OCI-LY3 (cell line): ENCODE data around the gene FLYWCH1.

Source experiments
- CTCF ChIP-seq: fragments of 200-600, 300-600 bp; sonication (generic); IDR thresholded peaks from 2 replicates; pipeline ENCODE4 v1.5.1; 2014; ENCODE audit warnings: antibody characterized with exemption, low read length, low read depth
- EZH2phosphoT487 ChIP-seq: fragments of 200-600 bp; shearing (Covaris generic); IDR thresholded peaks from 2 replicates; pipeline ENCODE4 v1.6.1; 2018; ENCODE audit warnings: antibody characterized with exemption, mixed run types, low read depth

- TF ChIP-seq CTCF: no peak
- TF ChIP-seq EZH2phosphoT487: no peak
Observed at GRCh38 chr16:2979669-2980226, 68.0 kb downstream of the FLYWCH1 start.
